Activated B cell treated with CpG ODN at 0.5 μM for 24 hours (primary cell): ENCODE results near the gene RET. TPM values are rescaled to one million over a fixed set of nuclear protein-coding genes. Genes with fewer than 3 reads are reported as not detected.

Source experiments
- ATAC-seq: fragments of 200-7000 bp; cut with Tn5 transposase; one replicate; pipeline ENCODE4 v1.10.0; 2021; ENCODE audit warnings: low read depth, mild to moderate bottlenecking, moderate library complexity
- CTCF ChIA-PET: fragments of 350-600 bp; sonication (Branson Sonifier 250); formaldehyde crosslinking; loops from one replicate; lab custom pipeline; 2021; ENCODE audit warnings: antibody characterized with exemption; lab: Charles Lee
- POLR2A ChIA-PET: fragments of 350-600 bp; sonication (Branson Sonifier 250); formaldehyde crosslinking; loops from one replicate; lab custom pipeline; 2021; ENCODE audit warnings: antibody characterized with exemption; lab: Charles Lee
- DNase-seq: peaks from one replicate; pipeline ENCODE4 v3.0.0; 2022
- H3K27ac Mint-ChIP-seq: one replicate; pipeline ENCODE4 v1.8.0; 2020; ENCODE audit warnings: mixed read lengths
- H3K27me3 Mint-ChIP-seq: one replicate; pipeline ENCODE4 v1.8.0; 2021; ENCODE audit warnings: mixed read lengths
- H3K36me3 Mint-ChIP-seq: one replicate; pipeline ENCODE4 v1.8.0; 2021; ENCODE audit warnings: low read depth, mixed read lengths
- H3K4me1 Mint-ChIP-seq: one replicate; pipeline ENCODE4 v1.8.0; 2021; ENCODE audit warnings: mixed read lengths
- H3K4me3 Mint-ChIP-seq: one replicate; pipeline ENCODE4 v1.8.0; 2020; ENCODE audit warnings: mild to moderate bottlenecking, mixed read lengths
- H3K9me3 Mint-ChIP-seq: one replicate; pipeline ENCODE4 v1.8.0; 2020; ENCODE audit warnings: mixed read lengths
- intact Hi-C: fragments of 100-400 bp; cut with micrococcal nuclease; formaldehyde crosslinking; loops from one replicate; pipeline ENCODE4 v1.15.1; 2024
- total RNA-seq: library from RNA; stranded (reverse); gene quantifications from 2 replicates; pipeline ENCODE4 v1.2.3, GENCODE V29; 2022
- TF ChIP-seq, protein P1 (sequence below): fragments of 200-600 bp; IDR thresholded peaks from one replicate; pipeline ENCODE4 v1.8.0; 2022; ENCODE audit warnings: antibody characterized with exemption, mild to moderate bottlenecking

Gene RET
- total RNA-seq, 1 donor from 2014 or later, result not detected

DNA sequence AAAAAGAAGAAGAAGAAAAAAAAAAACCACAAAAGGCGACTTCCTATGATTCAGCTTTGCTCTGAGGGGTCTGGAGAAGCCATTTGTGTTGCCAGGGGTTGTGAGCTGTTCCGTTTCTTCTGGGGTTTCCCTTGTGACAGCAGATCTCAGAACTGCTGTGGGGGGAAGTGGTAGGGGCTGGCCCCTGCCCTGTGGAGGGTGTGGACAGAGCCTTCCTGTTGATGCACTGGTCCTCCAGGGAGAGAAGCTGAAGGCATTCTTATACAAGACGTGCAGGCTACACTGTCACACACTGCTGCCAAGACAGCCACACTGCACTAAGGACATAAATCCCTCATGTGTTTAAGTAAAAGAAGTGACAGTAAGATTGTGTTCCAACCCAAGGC lies 44.1 kb downstream of the RET start:
- intact Hi-C loops, result loop anchor here (1.0 kb wide), 2 partner anchors 16 to 17 kb away; partner anchors contain the start of gene CSGALNACT2
- DNase-seq (no peak), ATAC-seq (peak; percentile 98)
- peak overlapping the region; percentile 88 for H3K27ac Mint-ChIP-seq
- peaks cover 46% of the 10 kb centered on the region for H3K4me1 Mint-ChIP-seq
- TF ChIP-seq, protein P1, sequence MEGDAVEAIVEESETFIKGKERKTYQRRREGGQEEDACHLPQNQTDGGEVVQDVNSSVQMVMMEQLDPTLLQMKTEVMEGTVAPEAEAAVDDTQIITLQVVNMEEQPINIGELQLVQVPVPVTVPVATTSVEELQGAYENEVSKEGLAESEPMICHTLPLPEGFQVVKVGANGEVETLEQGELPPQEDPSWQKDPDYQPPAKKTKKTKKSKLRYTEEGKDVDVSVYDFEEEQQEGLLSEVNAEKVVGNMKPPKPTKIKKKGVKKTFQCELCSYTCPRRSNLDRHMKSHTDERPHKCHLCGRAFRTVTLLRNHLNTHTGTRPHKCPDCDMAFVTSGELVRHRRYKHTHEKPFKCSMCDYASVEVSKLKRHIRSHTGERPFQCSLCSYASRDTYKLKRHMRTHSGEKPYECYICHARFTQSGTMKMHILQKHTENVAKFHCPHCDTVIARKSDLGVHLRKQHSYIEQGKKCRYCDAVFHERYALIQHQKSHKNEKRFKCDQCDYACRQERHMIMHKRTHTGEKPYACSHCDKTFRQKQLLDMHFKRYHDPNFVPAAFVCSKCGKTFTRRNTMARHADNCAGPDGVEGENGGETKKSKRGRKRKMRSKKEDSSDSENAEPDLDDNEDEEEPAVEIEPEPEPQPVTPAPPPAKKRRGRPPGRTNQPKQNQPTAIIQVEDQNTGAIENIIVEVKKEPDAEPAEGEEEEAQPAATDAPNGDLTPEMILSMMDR, result no peak
- CTCF ChIA-PET, result interaction anchor here (1.2 kb wide), 1 partner anchor 17 kb away, joined by 6 read pairs; the partner anchor contains the start of gene CSGALNACT2
- H3K9me3 Mint-ChIP-seq, result no peaks in the 10 kb centered on the region
- H3K36me3 Mint-ChIP-seq, result no peaks in the 10 kb centered on the region
- H3K4me3 Mint-ChIP-seq, result peak overlapping the region; percentile 59
- no peaks in the 10 kb centered on the region for H3K27me3 Mint-ChIP-seq
- POLR2A ChIA-PET, result interaction anchor here (0.6 to 6.1 kb wide), 8 partner anchors 8 to 1667 kb away, joined by 3 to 67 read pairs (median 5); partner anchors contain the start of gene CSGALNACT2

DNA sequence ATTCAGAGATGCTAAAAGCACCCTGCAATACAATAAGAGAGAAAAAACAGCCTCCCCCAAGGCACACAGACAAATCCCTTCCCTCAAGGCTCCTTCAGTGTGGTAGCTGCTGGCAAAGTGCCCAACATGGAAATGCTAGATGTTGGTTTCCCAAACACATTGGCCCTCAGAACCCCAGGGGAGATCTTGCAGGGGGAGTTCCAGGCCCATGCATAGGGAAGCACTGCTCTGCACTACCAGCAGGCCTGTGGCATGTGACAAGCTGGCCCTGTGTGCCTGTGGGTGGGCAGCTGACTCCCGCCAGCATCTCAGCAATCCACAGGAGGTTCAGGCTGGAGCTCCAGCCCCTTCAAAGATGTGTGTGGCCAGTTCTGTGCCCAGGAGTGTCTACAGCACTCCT lies 44.6 kb downstream of the RET start:
- TF ChIP-seq, protein P1, result no peak
- CTCF ChIA-PET, result interaction anchor here (1.0 to 1.2 kb wide), 2 partner anchors 17 kb away, joined by 3 to 6 read pairs; partner anchors contain the start of gene CSGALNACT2
- intact Hi-C loops, result loop anchor here (1.0 kb wide), 2 partner anchors 16 to 17 kb away; partner anchors contain the start of gene CSGALNACT2

DNA sequence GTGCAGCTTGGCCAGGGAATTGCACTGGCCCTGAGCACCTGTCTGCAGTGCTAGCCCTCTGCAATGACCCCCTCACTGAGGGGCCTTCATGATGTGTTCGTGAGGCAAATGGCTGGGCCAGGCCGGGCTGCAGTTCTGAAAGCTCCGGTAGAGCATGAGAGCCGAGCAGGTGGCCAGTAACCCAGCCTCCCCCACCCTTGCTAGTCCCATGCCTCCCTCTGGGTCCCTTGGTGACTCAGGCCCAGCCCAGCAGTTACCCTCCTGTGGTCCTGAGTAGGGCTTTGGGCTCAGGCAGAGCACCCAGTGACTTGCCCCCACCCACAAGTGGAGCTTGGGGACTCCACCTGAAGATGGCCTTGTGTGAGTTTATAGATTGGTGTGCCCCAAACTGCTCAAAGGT lies 45.2 kb downstream of the RET start:
- DNase-seq (no peak), ATAC-seq (no peak)
- no peaks in the 10 kb centered on the region for H3K27me3 Mint-ChIP-seq
- intact Hi-C loops, result no loop called here
- H3K4me3 Mint-ChIP-seq, result no peak overlapping the region
- ChIA-PET CTCF (interaction anchor here (0.8 to 1.0 kb wide), 2 partner anchors 12 to 17 kb away, joined by 3 read pairs; partner anchors contain the start of gene CSGALNACT2), POLR2A (interaction anchor here (1.5 to 6.1 kb wide), 3 partner anchors 17 to 330 kb away, joined by 5 to 67 read pairs (median 6); partner anchors contain the start of gene CSGALNACT2)
- H3K36me3 Mint-ChIP-seq, result no peaks in the 10 kb centered on the region
- H3K27ac Mint-ChIP-seq, result peak overlapping the region; percentile 50
- H3K4me1 Mint-ChIP-seq, result peaks cover 57% of the 10 kb centered on the region
- H3K9me3 Mint-ChIP-seq, result no peaks in the 10 kb centered on the region
- TF ChIP-seq, protein P1, result no peak

More for the DNA sequence above, 44.6 kb downstream of the RET start:
- POLR2A ChIA-PET, result interaction anchor here (0.6 to 6.1 kb wide), 9 partner anchors 8 to 1666 kb away, joined by 3 to 67 read pairs (median 5); partner anchors contain the start of gene CSGALNACT2
- ATAC-seq (no peak), DNase-seq (no peak)
- Mint-ChIP-seq H3K9me3 (no peaks in the 10 kb centered on the region), H3K27ac (peak overlapping the region; percentile 88), H3K36me3 (no peaks in the 10 kb centered on the region), H3K4me1 (peaks cover 51% of the 10 kb centered on the region), H3K27me3 (no peaks in the 10 kb centered on the region), H3K4me3 (peak overlapping the region; percentile 59)

DNA sequence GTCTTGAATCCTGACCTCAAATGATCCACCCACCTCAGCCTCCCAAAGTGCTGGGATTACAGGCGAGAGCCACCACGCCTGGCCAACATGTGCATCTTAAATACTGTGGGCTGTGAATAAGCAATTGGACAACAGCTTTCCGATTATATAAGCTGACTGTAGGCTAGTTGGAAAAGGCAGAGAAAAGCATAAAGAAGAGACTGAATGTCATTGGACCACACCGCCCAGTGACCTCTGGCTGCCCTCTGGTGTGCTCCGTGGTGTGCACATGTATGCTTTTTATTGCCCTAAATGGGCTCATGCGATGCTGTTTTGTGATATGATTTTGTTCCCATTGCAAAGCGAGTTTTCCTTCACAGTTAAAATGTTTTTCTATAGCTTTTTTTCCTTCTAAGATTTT lies 46.0 kb downstream of the RET start:
- TF ChIP-seq, protein P1, result no peak
- H3K4me1 Mint-ChIP-seq, result peaks cover 65% of the 10 kb centered on the region
- ATAC-seq (no peak), DNase-seq (no peak)
- H3K36me3 Mint-ChIP-seq, result no peaks in the 10 kb centered on the region
- no peaks in the 10 kb centered on the region for H3K27me3 Mint-ChIP-seq
- POLR2A ChIA-PET, result interaction anchor here (1.5 to 6.1 kb wide), 2 partner anchors 16 to 329 kb away, joined by 5 to 67 read pairs; partner anchors contain the start of gene CSGALNACT2
- intact Hi-C loops, result no loop called here
- CTCF ChIA-PET, result interaction anchor here (0.8 to 1.0 kb wide), 2 partner anchors 11 to 16 kb away, joined by 3 read pairs; partner anchors contain the start of gene CSGALNACT2
- H3K9me3 Mint-ChIP-seq, result no peaks in the 10 kb centered on the region
- H3K4me3 Mint-ChIP-seq, result no peak overlapping the region
- H3K27ac Mint-ChIP-seq, result no peak overlapping the region

DNA sequence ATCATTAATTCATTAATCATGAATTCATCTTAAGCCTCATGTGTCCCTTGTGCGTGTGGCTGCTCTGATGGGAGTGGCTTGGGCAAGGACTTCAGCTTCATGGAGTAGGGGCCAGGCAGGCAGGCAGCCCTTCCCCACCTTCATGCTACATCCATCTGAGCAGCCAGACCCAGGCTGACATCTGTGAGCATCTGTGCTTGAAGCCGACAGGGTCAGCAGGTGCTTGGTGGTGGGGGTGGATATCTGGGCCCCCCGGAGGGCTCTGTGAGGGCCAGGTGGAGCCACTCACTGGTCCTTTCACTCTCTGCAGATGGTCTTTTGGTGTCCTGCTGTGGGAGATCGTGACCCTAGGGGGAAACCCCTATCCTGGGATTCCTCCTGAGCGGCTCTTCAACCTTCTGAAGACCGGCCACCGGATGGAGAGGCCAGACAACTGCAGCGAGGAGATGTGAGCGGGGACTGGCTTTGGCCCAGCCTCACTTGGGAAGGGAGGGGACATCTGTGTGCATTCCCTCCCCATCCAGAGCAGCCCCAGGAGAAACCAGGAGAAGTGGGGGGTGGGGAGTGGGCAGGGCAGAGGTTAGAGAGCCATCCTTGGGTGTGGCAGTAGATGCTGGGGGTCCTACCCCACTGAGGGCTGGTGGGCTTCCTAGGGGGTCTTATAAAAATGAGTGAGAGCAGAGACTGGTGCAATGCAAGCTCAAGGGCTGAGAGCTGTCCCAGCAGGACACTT lies 46.7 kb downstream of the RET start:
- H3K36me3 Mint-ChIP-seq, result no peaks in the 10 kb centered on the region
- ATAC-seq (no peak), DNase-seq (no peak)
- H3K9me3 Mint-ChIP-seq, result no peaks in the 10 kb centered on the region
- no peak overlapping the region for H3K4me3 Mint-ChIP-seq
- CTCF ChIA-PET, result no interaction called here
- TF ChIP-seq, protein P1, result no peak
- no peaks in the 10 kb centered on the region for H3K27me3 Mint-ChIP-seq
- intact Hi-C loops, result no loop called here
- no peak overlapping the region for H3K27ac Mint-ChIP-seq
- POLR2A ChIA-PET, result interaction anchor here (6.1 kb wide), 1 partner anchor 15 kb away, joined by 67 read pairs; the partner anchor contains the start of gene CSGALNACT2
- H3K4me1 Mint-ChIP-seq, result peaks cover 68% of the 10 kb centered on the region
